IMR-90 (cell line): ENCODE results near the gene SIK2.

Experiments used
- BHLHE40 ChIP-seq: fragments of 150-350 bp; IDR thresholded peaks from 2 replicates; pipeline ENCODE4 v1.6.1; 2016; ENCODE audit warnings: mild to moderate bottlenecking, low read depth, low read length
- CEBPB ChIP-seq: IDR thresholded peaks from 2 replicates; pipeline ENCODE4 v1.6.1; 2012; ENCODE audit warnings: low read depth, low read length, improper control_type of control experiment
- CTCF ChIP-seq: conservative IDR thresholded peaks from 2 replicates; pipeline ENCODE4 v1.5.1; 2012; ENCODE audit warnings: mild to moderate bottlenecking, low read depth, low read length, improper control_type of control experiment
- MAFK ChIP-seq: IDR thresholded peaks from 2 replicates; pipeline ENCODE4 v1.6.1; 2012; ENCODE audit warnings: low read depth, low read length, improper control_type of control experiment
- MAZ ChIP-seq: IDR thresholded peaks from 2 replicates; pipeline ENCODE4 v1.6.1; 2012; ENCODE audit warnings: low read depth, mild to moderate bottlenecking, low read length, improper control_type of control experiment, moderate library complexity, borderline replicate concordance
- MXI1 ChIP-seq: IDR thresholded peaks from 2 replicates; pipeline ENCODE4 v1.6.1; 2012; ENCODE audit warnings: low read depth, mild to moderate bottlenecking, low read length, moderate library complexity, borderline replicate concordance
- POLR2A ChIP-seq: IDR thresholded peaks from 2 replicates; pipeline ENCODE4 v1.6.1; 2012; ENCODE audit warnings: mild to moderate bottlenecking, low read depth, low read length
- RAD21 ChIP-seq: IDR thresholded peaks from 2 replicates; pipeline ENCODE4 v1.6.1; 2012; ENCODE audit warnings: low read length, improper control_type of control experiment
- SMC3 ChIP-seq: fragments of 150-350 bp; IDR thresholded peaks from 2 replicates; pipeline ENCODE4 v1.6.1; 2016; ENCODE audit warnings: low read depth, mild to moderate bottlenecking, antibody characterized with exemption, low read length, moderate library complexity
- USF2 ChIP-seq: fragments of 150-350 bp; IDR thresholded peaks from 2 replicates; pipeline ENCODE4 v1.6.1; 2017; ENCODE audit warnings: mild to moderate bottlenecking, antibody characterized with exemption, low read length, low read depth

DNA sequence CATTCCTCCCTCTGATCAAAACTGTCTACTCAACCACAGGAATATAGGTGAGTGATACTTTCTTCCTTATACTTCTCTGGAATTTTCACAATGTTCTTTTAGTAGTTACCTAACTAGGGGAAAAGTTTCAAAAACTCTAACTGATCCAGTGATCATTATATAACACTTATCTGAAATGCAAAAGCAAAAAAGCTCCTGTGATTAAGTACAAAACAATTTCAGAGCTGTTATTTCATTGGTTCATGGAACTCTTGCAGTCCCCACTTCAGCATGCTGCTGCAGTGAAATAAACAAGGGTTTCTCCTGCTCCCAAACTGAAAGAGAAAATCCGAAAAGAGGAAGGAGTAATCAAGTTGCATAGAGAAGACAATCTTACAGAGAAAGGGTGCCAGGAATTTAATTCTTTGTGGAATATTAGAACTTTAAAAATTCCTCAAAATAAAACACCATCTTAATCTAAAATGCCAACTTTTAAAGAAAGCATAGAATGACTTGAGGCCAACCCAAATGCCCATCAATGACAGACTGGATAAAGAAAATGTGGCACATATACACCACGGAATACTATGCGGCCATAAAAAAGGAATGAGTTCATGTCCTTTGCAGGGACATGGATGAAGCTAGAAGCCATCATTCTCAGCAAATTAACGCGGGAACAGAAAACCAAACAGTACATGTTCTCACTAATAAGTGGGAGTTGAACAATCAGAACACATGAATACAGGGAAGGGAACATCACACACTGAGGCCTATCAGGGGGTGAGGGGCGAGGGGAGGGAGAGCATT lies 143.7 kb downstream of the SIK2 start:
- TF ChIP-seq CTCF (no peak), BHLHE40 (no peak), POLR2A (no peak), MXI1 (no peak), MAZ (no peak), RAD21 (no peak), SMC3 (no peak), MAFK (no peak), USF2 (no peak), CEBPB (no peak)
